ENCODE results near the gene TRIM15. TPM values are rescaled to one million over a fixed set of nuclear protein-coding genes. Genes with fewer than 3 reads are reported as not detected.
A peak's percentile ranks its signal among the peaks of the same experiment; 100 is the strongest.

TRIM15 gene
- polyA plus RNA-seq, 1 donor (not counting 4 experiments of a cell fraction or from before 2014, with no cell fraction given) = not detected

GRCh38 chr6:30211306-30211705 is 48.0 kb downstream of the TRIM15 start:
- Histone ChIP-seq H3K4me3 (ENCODE audit: control insufficient read depth in 2 of 3, extremely low read depth in 1 of 3, insufficient read depth in 2 of 3, low read depth in 1 of 3, low read length in 3 of 3) (peak overlapping the region in 2 of 3 experiments; percentile 85 to 88), H4K20me1 (ENCODE audit: control insufficient read depth, extremely low read depth, insufficient read depth, low read length) (peaks cover 3% of the 10 kb centered on the region), H3K27me3 (ENCODE audit: control insufficient read depth, extremely low read depth, insufficient read depth, low read length) (no peaks in the 10 kb centered on the region), H3K79me2 (ENCODE audit: control insufficient read depth, insufficient read depth, low read length) (peaks cover 61% of the 10 kb centered on the region), H3K4me1 (ENCODE audit: control insufficient read depth, extremely low read depth, insufficient read depth, low read length) (peaks cover 50% of the 10 kb centered on the region), H2AFZ (ENCODE audit: control insufficient read depth, low read length) (no peak overlapping the region), H3K9me1 (ENCODE audit: control insufficient read depth, extremely low read depth, insufficient read depth, low read length) (no peaks in the 10 kb centered on the region), H3K9ac (ENCODE audit: control insufficient read depth, extremely low read depth, insufficient read depth, low read length) (no peak overlapping the region), H3K27ac (ENCODE audit: control insufficient read depth, insufficient read depth, low read length) (no peak overlapping the region), H3K36me3 (ENCODE audit: control insufficient read depth in 2 of 2, extremely low read depth in 1 of 2, insufficient read depth in 2 of 2, low read length in 2 of 2) (peaks cover 0 to 4% of the 10 kb centered on the region in 2 experiments), H3K4me2 (ENCODE audit: control insufficient read depth, extremely low read depth, insufficient read depth, low read depth, low read length) (peak overlapping the region; percentile 95), H3K9me3 (ENCODE audit: control insufficient read depth, low read depth, low read length) (no peaks in the 10 kb centered on the region)
- TF ChIP-seq CTCF (optimal IDR thresholded peaks at IDR 0.05 in 1 of 3, IDR thresholded peaks at IDR 0.05 in 1 of 3, conservative IDR thresholded peaks at IDR 0.05 in 1 of 3; ENCODE audit: extremely low read depth in 1 of 3, insufficient read depth in 2 of 3, low read length in 3 of 3) (no peak), EZH2 (IDR thresholded peaks at IDR 0.05; ENCODE audit: low read length) (no peak)
- no peak for DNase-seq (ENCODE audit: low read depth, low spot score)
- FAIRE-seq = no peak
- dilution Hi-C loops (cut with MboI; ENCODE audit: extremely low pct_ligation_motif_present, low sequenced_read_pairs) = no loop called here

- Histone ChIP-seq H3K27me3 (ENCODE audit: control insufficient read depth, extremely low read depth, insufficient read depth, low read length) (no peaks in the 10 kb centered on the region), H3K4me1 (ENCODE audit: control insufficient read depth, extremely low read depth, insufficient read depth, low read length) (peaks cover 44% of the 10 kb centered on the region), H4K20me1 (ENCODE audit: control insufficient read depth, extremely low read depth, insufficient read depth, low read length) (peaks cover 3% of the 10 kb centered on the region), H3K4me3 (ENCODE audit: control insufficient read depth in 2 of 3, extremely low read depth in 1 of 3, insufficient read depth in 2 of 3, low read depth in 1 of 3, low read length in 3 of 3) (peak overlapping the region; percentile 85 to 93 (median 88)), H3K4me2 (ENCODE audit: control insufficient read depth, extremely low read depth, insufficient read depth, low read depth, low read length) (peak overlapping the region; percentile 95), H3K36me3 (ENCODE audit: control insufficient read depth in 2 of 2, extremely low read depth in 1 of 2, insufficient read depth in 2 of 2, low read length in 2 of 2) (peaks cover 0 to 4% of the 10 kb centered on the region in 2 experiments), H3K9ac (ENCODE audit: control insufficient read depth, extremely low read depth, insufficient read depth, low read length) (peak overlapping the region; percentile 98), H3K9me1 (ENCODE audit: control insufficient read depth, extremely low read depth, insufficient read depth, low read length) (no peaks in the 10 kb centered on the region), H3K9me3 (ENCODE audit: control insufficient read depth, low read depth, low read length) (no peaks in the 10 kb centered on the region), H3K79me2 (ENCODE audit: control insufficient read depth, insufficient read depth, low read length) (peaks cover 55% of the 10 kb centered on the region), H3K27ac (ENCODE audit: control insufficient read depth, insufficient read depth, low read length) (peak overlapping the region; percentile 95), H2AFZ (ENCODE audit: control insufficient read depth, low read length) (no peak overlapping the region)
- dilution Hi-C loops (cut with MboI; ENCODE audit: extremely low pct_ligation_motif_present, low sequenced_read_pairs) = no loop called here
- FAIRE-seq (no peak), DNase-seq (ENCODE audit: low read depth, low spot score) (no peak)
- TF ChIP-seq EZH2 (IDR thresholded peaks at IDR 0.05; ENCODE audit: low read length) = no peak
- no peak for TF ChIP-seq CTCF (optimal IDR thresholded peaks at IDR 0.05 in 1 of 3, IDR thresholded peaks at IDR 0.05 in 1 of 3, conservative IDR thresholded peaks at IDR 0.05 in 1 of 3; ENCODE audit: extremely low read depth in 1 of 3, insufficient read depth in 2 of 3, low read length in 3 of 3)
Measured at GRCh38 chr6:30211899-30212298, 48.6 kb downstream of the TRIM15 start.
